Effector memory CD8-positive, alpha-beta T cell (primary cell): ENCODE data around the gene CCDC88A.
"Not testable (repeated sequence)": the region's sequence is repeated elsewhere in the genome, so short reads cannot be mapped to it uniquely, and the experiment has no call there.

Experiments used
- ATAC-seq: fragments of 150-1000 bp; cut with Tn5 transposase; replicated peaks from 2 replicates; pipeline ENCODE4 v1.10.0; 2021; ENCODE audit warnings: mild to moderate bottlenecking, moderate library complexity
- DNase-seq, 3 experiments: peaks; one replicate each; pipeline ENCODE4 v3.0.0; 2021
- H3K27ac Mint-ChIP-seq, 2 donors: one replicate each; pipeline ENCODE4 v1.8.0; 2022; ENCODE audit warnings: mild to moderate bottlenecking in 2 of 2, mixed read lengths in 2 of 2, moderate library complexity in 2 of 2
- H3K27me3 Mint-ChIP-seq, 2 donors: one replicate each; pipeline ENCODE4 v1.8.0; 2022; ENCODE audit warnings: mixed read lengths in 2 of 2
- H3K36me3 Mint-ChIP-seq: one replicate; pipeline ENCODE4 v1.8.0; 2022; ENCODE audit warnings: mild to moderate bottlenecking, moderate library complexity, mixed read lengths; ENCODE audit not compliant: insufficient read depth
- H3K4me1 Mint-ChIP-seq, 2 donors: one replicate each; pipeline ENCODE4 v1.8.0; 2022; ENCODE audit warnings: low read depth in 2 of 2, mixed read lengths in 2 of 2
- H3K4me3 Mint-ChIP-seq, 2 donors: one replicate each; pipeline ENCODE4 v1.8.0; 2022; ENCODE audit warnings: mild to moderate bottlenecking in 2 of 2, mixed read lengths in 2 of 2, moderate library complexity in 2 of 2
- H3K9me3 Mint-ChIP-seq, 2 donors: one replicate each; pipeline ENCODE4 v1.8.0; 2022; ENCODE audit warnings: mixed read lengths in 2 of 2

The CCDC88A gene

DNA sequence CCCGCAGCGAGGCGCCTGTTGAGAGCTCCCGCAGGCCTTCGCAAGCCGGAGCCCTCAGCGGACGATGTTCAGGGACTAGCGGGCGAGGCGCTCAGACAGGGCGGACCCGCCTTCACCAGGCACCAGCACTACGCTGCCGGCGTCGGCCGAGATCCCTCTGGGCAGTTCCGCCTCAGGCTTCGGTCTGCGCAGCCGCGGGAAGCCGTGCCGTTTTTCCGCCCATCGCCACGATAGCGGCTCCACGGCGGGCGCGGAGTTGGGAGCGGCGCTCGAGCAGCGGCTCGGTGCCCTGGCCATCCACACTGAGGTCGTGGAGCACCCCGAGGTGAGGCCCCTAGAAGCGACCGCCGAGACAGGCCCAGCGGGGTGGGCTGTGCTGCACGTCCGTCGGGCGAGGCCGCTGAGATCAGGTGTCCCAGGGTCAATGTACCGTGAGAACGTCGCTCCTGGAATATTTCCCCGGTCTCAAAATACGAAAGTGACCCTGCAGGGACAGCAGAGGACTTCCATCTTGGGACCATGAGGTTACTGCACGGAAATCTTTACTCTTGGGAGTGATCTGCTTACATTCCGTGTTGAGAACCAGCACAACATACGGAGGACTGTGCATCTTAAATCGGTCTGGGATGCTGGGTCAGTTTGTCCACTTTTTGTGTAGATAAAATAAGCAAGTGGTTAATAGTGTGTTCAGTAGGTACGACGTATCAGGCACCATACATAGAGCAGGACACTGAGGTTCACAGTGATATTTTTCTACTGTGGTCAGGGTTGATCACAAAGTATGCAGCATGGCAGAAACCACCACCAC, 137.3 kb downstream of the CCDC88A start:
- Mint-ChIP-seq H3K36me3 (peaks cover 7% of the 10 kb centered on the region), H3K27me3 (no peaks in the 10 kb centered on the region), H3K4me1 (peaks cover 6 to 9% of the 10 kb centered on the region in 2 donors), H3K27ac (peak overlapping the region; percentile 97 to 98), H3K9me3 (no peaks in the 10 kb centered on the region), H3K4me3 (peak overlapping the region; percentile 84 to 88)
- peak; percentile 82 to 85 (median 83) for DNase-seq
- ATAC-seq = peak; percentile 97

DNA sequence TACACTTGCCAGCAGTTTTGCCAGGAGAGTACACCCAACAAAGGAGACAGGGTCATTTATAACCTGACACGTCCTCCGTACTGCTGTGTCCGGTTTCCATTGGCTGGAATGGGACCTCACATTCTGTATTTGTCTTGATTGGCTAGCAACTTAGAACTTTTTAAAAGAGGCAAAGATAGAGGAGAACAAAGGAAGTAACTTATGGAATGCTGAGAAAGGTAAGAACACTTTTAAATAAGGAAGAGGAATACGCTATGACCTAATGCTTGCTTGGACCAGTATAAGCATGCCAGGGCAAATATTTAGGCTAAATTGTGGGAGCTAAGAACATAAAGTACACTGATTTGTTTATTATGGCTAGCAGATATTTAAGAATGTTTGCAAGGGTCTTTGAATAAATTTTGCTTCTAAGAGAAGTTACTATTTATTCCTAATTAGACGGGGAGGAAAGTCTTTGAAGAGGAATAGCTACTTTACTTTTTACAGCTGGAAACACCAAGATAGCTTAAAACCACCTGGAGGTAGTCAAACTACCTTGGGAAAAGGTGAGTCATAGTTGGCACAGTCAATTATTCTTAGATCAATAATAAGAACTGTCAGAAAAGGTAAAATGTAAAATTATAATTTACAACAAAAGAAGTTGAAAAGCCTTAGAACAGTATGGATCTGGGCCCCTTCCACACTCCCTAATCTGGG, 138.7 kb downstream of the CCDC88A start:
- not testable (repeated sequence) for H3K9me3 Mint-ChIP-seq, ATAC-seq, DNase-seq, H3K36me3 Mint-ChIP-seq, H3K4me1 Mint-ChIP-seq, H3K27me3 Mint-ChIP-seq
- Mint-ChIP-seq H3K27ac (peak overlapping the region; percentile 97 to 98), H3K4me3 (peak overlapping the region; percentile 64 to 84)

DNA sequence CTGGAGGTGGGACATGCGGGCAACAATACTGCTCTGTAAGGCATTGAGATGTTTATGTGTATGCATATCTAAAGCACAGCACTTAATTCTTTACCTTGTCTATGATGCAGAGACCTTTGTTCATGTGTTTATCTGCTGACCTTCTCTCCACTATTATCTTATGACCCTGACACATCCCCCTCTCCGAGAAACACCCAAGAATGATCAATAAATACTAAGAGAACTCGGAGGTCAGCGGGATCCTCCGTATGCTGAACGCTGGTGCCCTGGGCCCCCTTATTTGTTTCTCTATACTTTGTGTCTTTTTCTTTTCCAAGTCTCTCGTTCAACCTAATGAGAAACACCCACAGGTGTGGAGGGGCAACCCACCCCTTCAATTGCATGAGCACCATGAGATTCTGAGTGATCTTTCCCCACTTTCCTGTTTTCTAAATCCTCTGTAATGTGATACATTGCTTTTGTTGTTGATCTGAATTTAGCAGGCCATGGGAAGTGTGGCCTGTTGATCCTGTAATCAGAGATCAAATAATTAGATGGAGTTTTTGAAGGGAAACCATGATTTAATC, 139.7 kb downstream of the CCDC88A start:
- H3K27me3 Mint-ChIP-seq, H3K4me1 Mint-ChIP-seq, H3K27ac Mint-ChIP-seq, H3K36me3 Mint-ChIP-seq, H3K9me3 Mint-ChIP-seq, ATAC-seq, H3K4me3 Mint-ChIP-seq, DNase-seq: not testable (repeated sequence)

- not testable (repeated sequence) for DNase-seq, H3K4me1 Mint-ChIP-seq, H3K36me3 Mint-ChIP-seq, H3K27ac Mint-ChIP-seq, H3K27me3 Mint-ChIP-seq, H3K9me3 Mint-ChIP-seq, H3K4me3 Mint-ChIP-seq, ATAC-seq
Measured at GRCh38 chr2:55279214-55279835, 140.3 kb downstream of the CCDC88A start.

DNA sequence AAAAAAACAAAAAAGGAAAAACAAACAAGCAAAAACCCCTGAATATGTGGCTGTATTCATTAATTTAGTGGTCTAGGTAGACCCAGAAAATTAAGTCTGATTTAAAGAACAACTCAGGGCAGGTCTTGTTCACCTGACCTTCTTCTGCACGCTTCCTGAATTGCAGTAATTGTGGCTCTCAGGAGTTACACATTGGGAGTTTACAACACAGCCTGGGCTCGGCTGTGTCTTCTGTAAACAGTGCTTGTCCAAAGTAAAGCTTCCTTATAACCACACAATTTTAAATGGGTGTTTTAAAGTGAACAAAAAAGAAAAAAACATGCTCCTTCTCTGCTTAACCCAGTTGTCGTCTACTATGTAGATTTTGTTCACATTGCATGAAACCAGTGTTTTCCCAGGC, 142.3 kb downstream of the CCDC88A start:
- DNase-seq (no peak), ATAC-seq (no peak)
- Mint-ChIP-seq H3K36me3 (peaks cover 4% of the 10 kb centered on the region), H3K4me3 (no peak overlapping the region), H3K27me3 (peaks cover 6 to 18% of the 10 kb centered on the region in 2 donors), H3K4me1 (no peaks in the 10 kb centered on the region), H3K27ac (no peak overlapping the region), H3K9me3 (no peaks in the 10 kb centered on the region)

- not testable (repeated sequence) for H3K4me3 Mint-ChIP-seq, ATAC-seq, H3K9me3 Mint-ChIP-seq, H3K27ac Mint-ChIP-seq, H3K36me3 Mint-ChIP-seq, DNase-seq, H3K4me1 Mint-ChIP-seq
- peaks cover 6 to 18% of the 10 kb centered on the region in 2 donors for H3K27me3 Mint-ChIP-seq
Measured at GRCh38 chr2:55274346-55274745, 145.3 kb downstream of the CCDC88A start.

GRCh38 chr2:55269645-55269990, 150.0 kb downstream of the CCDC88A start:
- DNase-seq (peak in 1 of 3 experiments; percentile 7), ATAC-seq (peak; percentile 4)
- H3K27ac Mint-ChIP-seq = peak overlapping the region; percentile 97 to 99

GRCh38 chr2:55268907-55269644, 150.6 kb downstream of the CCDC88A start, which contains the start of gene MTIF2:
Gene MTIF2 (minus strand): TSS chr2:55269231. CDS start chr2:55263858, 5,373 bp downstream.
- Mint-ChIP-seq H3K9me3 (no peaks in the 10 kb centered on the region), H3K27me3 (peaks cover 6 to 12% of the 10 kb centered on the region in 2 donors), H3K27ac (peak within 1 kb of the TSS; percentile 97 to 99), H3K4me3 (peak within 1 kb of the TSS; percentile 91 to 99), H3K36me3 (peaks cover 31% of the 10 kb centered on the region), H3K4me1 (peaks cover 9 to 18% of the 10 kb centered on the region in 2 donors)
- DNase-seq (peak; percentile 86 to 87 (median 86)), ATAC-seq (peak; percentile 93)

More at GRCh38 chr2:55269645-55269990, 150.0 kb downstream of the CCDC88A start:
- Mint-ChIP-seq H3K27me3 (peaks cover 6 to 18% of the 10 kb centered on the region in 2 donors), H3K9me3 (no peaks in the 10 kb centered on the region), H3K4me1 (peaks cover 9 to 18% of the 10 kb centered on the region in 2 donors), H3K36me3 (peaks cover 25% of the 10 kb centered on the region), H3K4me3 (peak overlapping the region; percentile 91 to 99)

DNA sequence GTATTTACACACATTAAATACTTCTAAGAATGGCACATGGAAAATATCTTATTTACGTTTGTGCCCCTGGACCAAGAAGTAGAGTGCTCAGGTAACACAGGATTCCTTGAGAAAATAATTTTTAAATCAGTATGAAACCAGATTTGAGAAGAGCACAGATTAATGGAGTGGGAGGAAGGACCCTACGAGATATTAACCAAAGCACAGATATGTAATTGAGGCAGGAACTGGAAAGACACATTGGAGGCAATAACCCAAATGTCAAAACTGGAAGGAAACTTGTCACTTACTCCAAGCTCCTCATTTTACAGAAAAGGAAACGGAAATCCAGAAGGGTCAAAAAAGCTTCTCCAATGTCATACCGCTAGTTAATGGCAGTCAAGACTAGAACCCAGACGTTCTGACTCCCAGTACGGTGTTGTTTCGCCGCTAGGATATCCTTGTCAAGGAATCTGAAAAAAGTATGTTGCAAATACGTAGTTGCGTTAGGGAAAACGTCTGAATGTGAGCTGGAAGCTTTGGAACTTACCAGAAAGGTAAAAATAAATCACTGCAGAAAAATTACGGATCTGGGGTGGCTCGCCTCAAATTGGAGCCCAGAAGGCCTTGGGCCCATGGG, 151.3 kb downstream of the CCDC88A start:
- H3K9me3 Mint-ChIP-seq = no peaks in the 10 kb centered on the region
- DNase-seq (no peak), ATAC-seq (no peak)
- H3K4me3 Mint-ChIP-seq = peak overlapping the region; percentile 91 to 99
- peaks cover 9 to 18% of the 10 kb centered on the region in 2 donors for H3K4me1 Mint-ChIP-seq
- peaks cover 5 to 6% of the 10 kb centered on the region in 2 donors for H3K27me3 Mint-ChIP-seq
- peak overlapping the region; percentile 97 to 99 for H3K27ac Mint-ChIP-seq
- H3K36me3 Mint-ChIP-seq = peaks cover 38% of the 10 kb centered on the region

GRCh38 chr2:55259586-55259985, 160.1 kb downstream of the CCDC88A start:
- peaks cover 71% of the 10 kb centered on the region for H3K36me3 Mint-ChIP-seq
- H3K9me3 Mint-ChIP-seq, ATAC-seq, DNase-seq, H3K27me3 Mint-ChIP-seq, H3K4me3 Mint-ChIP-seq, H3K27ac Mint-ChIP-seq, H3K4me1 Mint-ChIP-seq: not testable (repeated sequence)

- Mint-ChIP-seq H3K9me3 (no peaks in the 10 kb centered on the region), H3K27me3 (no peaks in the 10 kb centered on the region), H3K27ac (peak overlapping the region in 1 of 2 donors; percentile 35), H3K4me1 (no peaks in the 10 kb centered on the region), H3K36me3 (peaks cover 25% of the 10 kb centered on the region), H3K4me3 (no peak overlapping the region)
- no peak for ATAC-seq
- DNase-seq = no peak
Measured at GRCh38 chr2:55252832-55253231, 166.8 kb downstream of the CCDC88A start.

DNA sequence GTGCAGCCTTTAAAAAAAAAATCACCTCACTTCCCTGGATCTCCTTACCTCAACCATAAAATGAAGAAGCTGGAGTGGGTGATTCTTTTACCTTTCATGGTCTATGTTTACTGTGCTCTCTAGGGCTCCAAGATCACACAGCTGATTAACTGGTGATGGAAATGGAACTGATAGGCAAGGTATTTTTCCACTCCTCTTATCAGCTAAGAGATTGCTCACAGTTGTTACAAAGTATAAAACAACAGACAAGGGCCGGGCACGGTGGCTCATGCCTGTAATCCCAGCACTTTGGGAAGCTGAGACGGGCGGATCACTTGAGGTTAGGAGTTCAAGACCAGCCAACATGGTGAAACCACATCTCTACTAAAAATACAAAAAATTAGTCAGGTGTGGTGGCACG, 172.6 kb downstream of the CCDC88A start:
- Mint-ChIP-seq H3K27ac (no peak overlapping the region), H3K9me3 (no peaks in the 10 kb centered on the region), H3K36me3 (peaks cover 19% of the 10 kb centered on the region), H3K27me3 (no peaks in the 10 kb centered on the region), H3K4me1 (no peaks in the 10 kb centered on the region), H3K4me3 (no peak overlapping the region)
- no peak for DNase-seq
- no peak for ATAC-seq
